GM10248 (cell line): ENCODE measurements around the gene THAP9.
A peak's percentile ranks its signal among the peaks of the same experiment; 100 is the strongest.
"Not testable (repeated sequence)": the region's sequence is repeated elsewhere in the genome, so short reads cannot be mapped to it uniquely, and the experiment has no call there.

Experiments
- CTCF ChIA-PET: fragments of 300-600 bp; sonication (Branson Sonifier 250); formaldehyde crosslinking; extraction: SDS; loops from one replicate; lab custom pipeline; 2021; ENCODE audit warnings: antibody characterized with exemption; lab: Yijun Ruan, JAX
- POLR2A ChIA-PET: fragments of 350-650 bp; sonication (Branson Sonifier 250); formaldehyde crosslinking; extraction: SDS; loops from one replicate; lab custom pipeline; 2020; ENCODE audit warnings: antibody characterized with exemption; lab: Yijun Ruan, JAX
- DNase-seq: peaks from one replicate; pipeline ENCODE4 v3.0.0; 2012; ENCODE audit errors: extremely low spot score
- CTCF ChIP-seq: IDR thresholded peaks from 2 replicates; pipeline ENCODE4 v1.5.1; 2012; ENCODE audit warnings: mild to moderate bottlenecking, low read depth; ENCODE audit errors: extremely low read depth, missing control alignments, control extremely low read depth

The THAP9 gene

GRCh38 chr4:82900411-82901182 is at the start of gene THAP9:
Gene THAP9 (plus strand): TSS chr4:82900735. CDS start chr4:82900803, 68 bp downstream.
- no peak for TF ChIP-seq CTCF
- peak; percentile 92 for DNase-seq
- ChIA-PET POLR2A (interaction anchor here (0.6 to 2.3 kb wide), 11 partner anchors 9 to 471 kb away, joined by 3 to 10 read pairs (median 4); partner anchors contain the start of genes COPS4, COQ2, HNRNPDL and SCD5), CTCF (interaction anchor here (1.4 to 1.9 kb wide), 3 partner anchors 10 to 126 kb away, joined by 3 to 6 read pairs (median 3); partner anchors contain the start of genes LIN54 and SEC31A)

DNA sequence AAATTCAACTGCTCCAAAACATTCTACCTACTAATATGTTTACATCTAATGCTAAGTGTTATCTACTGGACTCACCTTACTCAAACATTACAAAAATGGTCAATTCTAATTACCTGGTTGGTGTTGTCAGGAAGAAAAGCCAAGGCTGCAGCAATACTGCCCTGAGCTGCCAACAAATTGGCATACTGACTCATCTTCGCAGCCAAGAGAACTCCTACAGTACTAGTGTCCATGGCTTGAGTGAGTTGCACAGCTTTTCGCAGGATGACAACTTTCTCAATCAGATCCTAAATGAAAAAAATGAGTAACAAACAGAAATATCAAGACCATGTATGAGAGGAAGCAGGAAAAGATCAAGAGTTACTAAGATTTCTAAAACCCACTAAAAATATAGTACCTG is 49.2 kb upstream of the THAP9 start:
- ChIA-PET POLR2A (no interaction called here), CTCF (interaction anchor here (0.6 to 2.0 kb wide), 8 partner anchors 10 to 430 kb away, joined by 3 to 9 read pairs (median 5); no protein-coding TSS in a partner anchor)
- TF ChIP-seq CTCF, result no peak
- DNase-seq, result no peak

- TF ChIP-seq CTCF, result no peak
- ChIA-PET CTCF (interaction anchor here (0.6 to 3.0 kb wide), 11 partner anchors 10 to 430 kb away, joined by 3 to 18 read pairs (median 6); partner anchors contain the start of gene COPS4), POLR2A (interaction anchor here (0.9 kb wide), 1 partner anchor 10 kb away, joined by 5 read pairs; no protein-coding TSS in a partner anchor)
- DNase-seq, result no peak
Observed at GRCh38 chr4:82851885-82852750, 48.4 kb upstream of the THAP9 start.

GRCh38 chr4:82852751-82853285 is 47.7 kb upstream of the THAP9 start:
- no peak for DNase-seq
- no peak for TF ChIP-seq CTCF
- CTCF ChIA-PET, result interaction anchor here (0.6 to 3.0 kb wide), 10 partner anchors 10 to 429 kb away, joined by 3 to 18 read pairs (median 4); partner anchors contain the start of gene COPS4
- POLR2A ChIA-PET, result interaction anchor here (0.9 kb wide), 1 partner anchor 9 kb away, joined by 5 read pairs; no protein-coding TSS in a partner anchor

GRCh38 chr4:82860487-82860886 is 40.0 kb upstream of the THAP9 start:
- CTCF ChIA-PET, result interaction anchor here (1.0 kb wide), 1 partner anchor 338 kb away, joined by 3 read pairs; no protein-coding TSS in a partner anchor

GRCh38 chr4:82861529-82861928 is 39.0 kb upstream of the THAP9 start:
- TF ChIP-seq CTCF, result no peak
- ChIA-PET CTCF (interaction anchor here (1.2 kb wide), 1 partner anchor 11 kb away, joined by 4 read pairs; no protein-coding TSS in a partner anchor), POLR2A (interaction anchor here (0.7 to 0.8 kb wide), 3 partner anchors 9 to 66 kb away, joined by 5 to 10 read pairs (median 5); no protein-coding TSS in a partner anchor)
- no peak for DNase-seq

More at GRCh38 chr4:82860487-82860886, 40.0 kb upstream of the THAP9 start:
- POLR2A ChIA-PET, DNase-seq: not testable (repeated sequence)
